GM10266 (cell line): ENCODE results near the gene GRIK1.

ENCODE experiments used
- DNase-seq: peaks from one replicate; pipeline ENCODE4 v3.0.0; 2012; ENCODE audit errors: extremely low spot score
- TF ChIP-seq, protein P1 (sequence below): IDR thresholded peaks from 2 replicates; pipeline ENCODE4 v1.5.1; 2012; ENCODE audit warnings: mild to moderate bottlenecking, low read depth; ENCODE audit not compliant: control insufficient read depth, insufficient read depth; ENCODE audit errors: missing control alignments

Gene GRIK1

GRCh38 chr21:29604076-29604475 is 335.7 kb downstream of the GRIK1 start:
- no peak for DNase-seq
- TF ChIP-seq, protein P1, sequence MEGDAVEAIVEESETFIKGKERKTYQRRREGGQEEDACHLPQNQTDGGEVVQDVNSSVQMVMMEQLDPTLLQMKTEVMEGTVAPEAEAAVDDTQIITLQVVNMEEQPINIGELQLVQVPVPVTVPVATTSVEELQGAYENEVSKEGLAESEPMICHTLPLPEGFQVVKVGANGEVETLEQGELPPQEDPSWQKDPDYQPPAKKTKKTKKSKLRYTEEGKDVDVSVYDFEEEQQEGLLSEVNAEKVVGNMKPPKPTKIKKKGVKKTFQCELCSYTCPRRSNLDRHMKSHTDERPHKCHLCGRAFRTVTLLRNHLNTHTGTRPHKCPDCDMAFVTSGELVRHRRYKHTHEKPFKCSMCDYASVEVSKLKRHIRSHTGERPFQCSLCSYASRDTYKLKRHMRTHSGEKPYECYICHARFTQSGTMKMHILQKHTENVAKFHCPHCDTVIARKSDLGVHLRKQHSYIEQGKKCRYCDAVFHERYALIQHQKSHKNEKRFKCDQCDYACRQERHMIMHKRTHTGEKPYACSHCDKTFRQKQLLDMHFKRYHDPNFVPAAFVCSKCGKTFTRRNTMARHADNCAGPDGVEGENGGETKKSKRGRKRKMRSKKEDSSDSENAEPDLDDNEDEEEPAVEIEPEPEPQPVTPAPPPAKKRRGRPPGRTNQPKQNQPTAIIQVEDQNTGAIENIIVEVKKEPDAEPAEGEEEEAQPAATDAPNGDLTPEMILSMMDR, result no peak

GRCh38 chr21:29601047-29601446 is 338.7 kb downstream of the GRIK1 start:
- no peak for DNase-seq
- TF ChIP-seq, protein P1, result no peak

DNA sequence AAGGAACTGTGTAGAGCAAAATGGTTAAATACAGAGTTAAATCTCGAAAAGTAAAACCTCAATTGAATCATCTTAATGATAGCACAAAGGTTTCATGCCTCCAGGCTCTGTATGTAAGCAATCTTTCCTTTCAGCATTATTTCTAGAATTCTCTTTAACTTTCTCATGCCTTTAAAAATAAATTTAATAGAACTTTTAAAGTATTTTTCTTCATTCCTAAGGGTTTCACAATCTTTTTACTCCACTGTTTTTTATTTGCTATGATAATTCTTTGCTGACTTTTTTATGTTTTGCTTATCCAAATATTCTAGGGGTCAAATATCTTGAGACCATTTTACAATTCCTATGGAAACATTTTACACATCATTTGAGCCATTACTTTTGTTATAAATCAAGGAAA is 353.1 kb downstream of the GRIK1 start:
- DNase-seq, result no peak
- TF ChIP-seq, protein P1, result no peak

GRCh38 chr21:29585462-29585861 is 354.3 kb downstream of the GRIK1 start:
- no peak for DNase-seq
- TF ChIP-seq, protein P1, result no peak

DNA sequence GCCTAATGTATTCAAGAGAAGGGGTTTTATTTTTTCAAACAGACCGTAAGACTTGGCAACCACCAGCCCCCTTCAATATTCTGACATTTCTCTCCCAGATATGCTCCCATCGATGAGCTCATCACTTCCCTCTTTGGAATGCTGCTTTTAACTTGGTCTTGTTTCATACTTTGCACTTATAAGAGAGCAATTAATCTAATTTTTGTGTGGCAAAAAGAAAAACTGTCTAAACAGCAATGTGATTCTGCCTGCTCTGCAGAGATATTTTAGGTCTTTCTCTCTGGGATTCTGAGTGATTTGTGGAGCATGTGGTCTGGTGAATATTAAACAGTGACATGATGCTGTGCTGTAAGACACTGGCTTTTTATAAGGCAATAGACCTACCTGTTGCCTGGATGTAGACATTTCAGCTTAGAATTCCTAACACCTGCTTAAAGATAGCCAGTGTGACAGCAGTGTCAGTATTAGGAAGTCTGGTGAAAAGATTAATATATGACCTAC is 356.3 kb downstream of the GRIK1 start:
- TF ChIP-seq, protein P1, result no peak
- no peak for DNase-seq

DNA sequence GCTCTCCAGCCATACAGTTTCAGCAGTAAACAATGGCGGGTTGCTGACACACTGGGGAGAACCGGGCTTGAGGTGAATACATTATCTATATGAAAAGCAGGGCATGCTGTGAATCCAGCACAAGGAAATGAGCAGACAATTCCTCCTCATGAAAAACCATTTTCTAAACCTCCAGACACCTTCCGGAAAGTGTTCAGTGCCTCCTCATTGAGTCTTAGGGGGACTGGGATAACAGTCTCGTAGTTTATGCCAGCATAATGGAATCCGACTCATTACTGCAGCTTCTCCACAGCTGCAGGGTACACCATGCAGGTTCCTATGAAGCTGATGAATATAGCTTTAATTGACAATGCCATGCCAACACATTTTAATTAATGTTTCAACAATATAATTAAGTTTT is 356.9 kb downstream of the GRIK1 start:
- TF ChIP-seq, protein P1, result no peak
- no peak for DNase-seq

GRCh38 chr21:29581393-29581792 is 358.4 kb downstream of the GRIK1 start:
- no peak for DNase-seq
- TF ChIP-seq, protein P1, result no peak
